Prostate gland (tissue), 2 donors: ENCODE measurements around the gene ARL5B.

Experiments used
- POLR2A ChIP-seq: fragments of 450-650 bp; IDR thresholded peaks from one replicate; pipeline ENCODE4 v1.6.1; 2016; ENCODE audit warnings: antibody characterized with exemption, mild to moderate bottlenecking
- POLR2AphosphoS5 ChIP-seq: sonication (generic); formaldehyde crosslinking; IDR thresholded peaks from one replicate; pipeline ENCODE4 v1.6.1; 2017; ENCODE audit warnings: antibody characterized with exemption
- TF ChIP-seq, protein P1 (sequence below), 4 experiments: fragments of 200-600 bp in 2 of 4; fragments of 450-650 bp in 2 of 4; sonication (generic) in 2 of 4; IDR thresholded peaks; 1 replicate in 3 of 4; 2 replicates in 1 of 4; pipeline ENCODE4 v1.5.1; 2016 to 2019; ENCODE audit warnings: antibody characterized with exemption in 4 of 4, mild to moderate bottlenecking in 2 of 4, moderate library complexity in 2 of 4

DNA sequence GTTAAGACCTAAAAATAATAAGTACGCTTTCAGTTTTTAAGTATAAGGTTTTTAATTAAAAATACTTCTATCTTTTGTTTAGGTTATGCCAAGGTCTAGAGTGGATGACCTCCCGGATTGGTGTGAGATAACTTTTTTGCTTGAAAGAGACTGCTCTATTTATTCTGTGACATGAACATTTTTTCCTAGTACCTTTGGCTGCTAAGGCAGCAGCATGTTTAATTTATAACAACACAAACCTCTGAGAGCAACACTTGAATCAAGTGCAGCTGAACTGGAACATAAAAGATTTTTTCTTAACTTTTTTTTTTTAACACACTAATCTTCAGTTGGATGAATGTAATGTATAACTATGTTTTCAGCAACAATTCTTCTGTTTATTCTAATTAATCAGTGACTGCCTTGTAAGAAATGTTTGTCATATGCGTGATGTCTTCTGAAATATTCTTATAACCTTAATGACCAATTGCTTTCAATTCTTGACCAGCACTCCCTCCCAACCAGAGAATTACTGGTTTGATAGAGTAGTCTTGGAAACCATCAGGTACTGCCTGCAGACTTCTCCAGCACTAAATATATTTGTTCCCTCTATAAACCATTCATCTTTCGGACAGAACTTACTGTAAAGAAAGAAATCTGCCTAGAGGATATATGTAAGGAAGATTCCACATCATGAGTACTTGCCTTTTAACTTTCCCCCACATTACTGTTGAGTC is 16.0 kb downstream of the ARL5B start:
- TF ChIP-seq, protein P1, sequence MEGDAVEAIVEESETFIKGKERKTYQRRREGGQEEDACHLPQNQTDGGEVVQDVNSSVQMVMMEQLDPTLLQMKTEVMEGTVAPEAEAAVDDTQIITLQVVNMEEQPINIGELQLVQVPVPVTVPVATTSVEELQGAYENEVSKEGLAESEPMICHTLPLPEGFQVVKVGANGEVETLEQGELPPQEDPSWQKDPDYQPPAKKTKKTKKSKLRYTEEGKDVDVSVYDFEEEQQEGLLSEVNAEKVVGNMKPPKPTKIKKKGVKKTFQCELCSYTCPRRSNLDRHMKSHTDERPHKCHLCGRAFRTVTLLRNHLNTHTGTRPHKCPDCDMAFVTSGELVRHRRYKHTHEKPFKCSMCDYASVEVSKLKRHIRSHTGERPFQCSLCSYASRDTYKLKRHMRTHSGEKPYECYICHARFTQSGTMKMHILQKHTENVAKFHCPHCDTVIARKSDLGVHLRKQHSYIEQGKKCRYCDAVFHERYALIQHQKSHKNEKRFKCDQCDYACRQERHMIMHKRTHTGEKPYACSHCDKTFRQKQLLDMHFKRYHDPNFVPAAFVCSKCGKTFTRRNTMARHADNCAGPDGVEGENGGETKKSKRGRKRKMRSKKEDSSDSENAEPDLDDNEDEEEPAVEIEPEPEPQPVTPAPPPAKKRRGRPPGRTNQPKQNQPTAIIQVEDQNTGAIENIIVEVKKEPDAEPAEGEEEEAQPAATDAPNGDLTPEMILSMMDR (IDR thresholded peaks at IDR 0.05): no peak
- TF ChIP-seq POLR2A (no peak), POLR2AphosphoS5 (no peak)
